ENCODE results near the gene GPRASP3. TPM values are rescaled to one million over a fixed set of nuclear protein-coding genes. Genes with fewer than 3 reads are reported as not detected.
"Not testable (repeated sequence)": the region's sequence is repeated elsewhere in the genome, so short reads cannot be mapped to it uniquely, and the experiment has no call there.

The GPRASP3 gene
- total RNA-seq, 2 donors from 2014 or later = 7.4 to 16.4 TPM

DNA sequence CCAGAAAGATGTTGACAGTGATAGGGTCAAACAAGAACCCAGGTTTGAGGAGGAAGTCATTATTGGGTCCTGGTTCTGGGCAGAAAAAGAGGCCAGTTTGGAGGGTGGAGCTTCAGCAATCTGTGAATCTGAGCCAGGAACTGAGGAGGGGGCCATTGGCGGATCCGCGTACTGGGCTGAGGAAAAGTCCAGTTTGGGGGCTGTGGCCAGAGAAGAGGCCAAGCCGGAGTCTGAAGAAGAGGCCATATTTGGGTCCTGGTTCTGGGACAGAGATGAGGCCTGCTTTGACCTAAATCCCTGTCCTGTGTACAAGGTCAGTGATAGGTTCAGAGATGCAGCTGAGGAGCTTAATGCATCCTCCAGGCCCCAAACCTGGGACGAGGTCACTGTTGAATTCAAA lies 4.6 kb upstream of the GPRASP3 start:
- Mint-ChIP-seq H3K27me3 (ENCODE audit: insufficient read depth) (peaks cover 5% of the 10 kb centered on the region), H3K27ac (no peak overlapping the region), H3K4me3 (no peak overlapping the region), H3K36me3 (ENCODE audit: low read depth) (peaks cover 10% of the 10 kb centered on the region), H3K4me1 (peaks cover 3% of the 10 kb centered on the region), H3K9me3 (peaks cover 51% of the 10 kb centered on the region)
- H3K9ac ChIP-seq (ENCODE audit: extremely low read depth, low read length, poor library complexity, severe bottlenecking) = no peak overlapping the region
- DNase-seq = no peak
- H3K4me1 ChIP-seq (ENCODE audit: control insufficient read depth, insufficient read depth, low read length) = no peaks in the 10 kb centered on the region
- no peaks in the 10 kb centered on the region for H3K27me3 ChIP-seq (ENCODE audit: control insufficient read depth, insufficient read depth, low read length, poor library complexity, severe bottlenecking)
- no peaks in the 10 kb centered on the region for H3K36me3 ChIP-seq (ENCODE audit: control insufficient read depth, insufficient read depth, low read length)
- WGBS, 2 experiments (ENCODE audit: insufficient coverage in 1 of 2, insufficient read length in 1 of 2) = 94 to 100% methylated on average over 1 to 5 of the region's 5 CpGs
- H3K9me3 ChIP-seq (ENCODE audit: control insufficient read depth, low read length) = no peaks in the 10 kb centered on the region
- H3K4me3 ChIP-seq (ENCODE audit: low read length) = no peak overlapping the region
- TF ChIP-seq, protein P1, sequence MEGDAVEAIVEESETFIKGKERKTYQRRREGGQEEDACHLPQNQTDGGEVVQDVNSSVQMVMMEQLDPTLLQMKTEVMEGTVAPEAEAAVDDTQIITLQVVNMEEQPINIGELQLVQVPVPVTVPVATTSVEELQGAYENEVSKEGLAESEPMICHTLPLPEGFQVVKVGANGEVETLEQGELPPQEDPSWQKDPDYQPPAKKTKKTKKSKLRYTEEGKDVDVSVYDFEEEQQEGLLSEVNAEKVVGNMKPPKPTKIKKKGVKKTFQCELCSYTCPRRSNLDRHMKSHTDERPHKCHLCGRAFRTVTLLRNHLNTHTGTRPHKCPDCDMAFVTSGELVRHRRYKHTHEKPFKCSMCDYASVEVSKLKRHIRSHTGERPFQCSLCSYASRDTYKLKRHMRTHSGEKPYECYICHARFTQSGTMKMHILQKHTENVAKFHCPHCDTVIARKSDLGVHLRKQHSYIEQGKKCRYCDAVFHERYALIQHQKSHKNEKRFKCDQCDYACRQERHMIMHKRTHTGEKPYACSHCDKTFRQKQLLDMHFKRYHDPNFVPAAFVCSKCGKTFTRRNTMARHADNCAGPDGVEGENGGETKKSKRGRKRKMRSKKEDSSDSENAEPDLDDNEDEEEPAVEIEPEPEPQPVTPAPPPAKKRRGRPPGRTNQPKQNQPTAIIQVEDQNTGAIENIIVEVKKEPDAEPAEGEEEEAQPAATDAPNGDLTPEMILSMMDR (conservative IDR thresholded peaks at IDR 0.05) = no peak
- no peak overlapping the region for H3K27ac ChIP-seq (ENCODE audit: low read depth, low read length)

DNA sequence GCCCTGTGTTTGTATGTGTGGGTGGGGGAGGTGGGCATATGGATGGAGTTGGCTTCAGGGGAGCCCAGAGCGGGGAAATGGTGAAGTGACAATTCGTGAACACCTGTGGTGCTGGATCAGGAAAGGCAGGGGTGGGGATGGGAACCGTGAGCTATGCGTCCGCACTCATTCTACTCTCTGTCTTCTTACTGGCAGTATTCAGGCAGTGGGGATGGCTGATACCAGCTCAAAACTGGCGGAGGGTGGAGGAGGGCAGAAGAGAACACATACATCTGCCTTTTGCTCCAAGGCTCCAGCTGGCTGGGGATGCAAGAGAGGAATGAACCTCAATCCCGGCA lies 595 bp downstream of the GPRASP3 start:
- not testable (repeated sequence) for H3K36me3 Mint-ChIP-seq (ENCODE audit: low read depth); DNase-seq; H3K27me3 ChIP-seq (ENCODE audit: control insufficient read depth, insufficient read depth, low read length, poor library complexity, severe bottlenecking); H3K9ac ChIP-seq (ENCODE audit: extremely low read depth, low read length, poor library complexity, severe bottlenecking); H3K27me3 Mint-ChIP-seq (ENCODE audit: insufficient read depth); H3K27ac Mint-ChIP-seq; H3K36me3 ChIP-seq (ENCODE audit: control insufficient read depth, insufficient read depth, low read length); H3K27ac ChIP-seq (ENCODE audit: low read depth, low read length); H3K4me1 ChIP-seq (ENCODE audit: control insufficient read depth, insufficient read depth, low read length); H3K4me3 Mint-ChIP-seq; H3K4me1 Mint-ChIP-seq; H3K9me3 ChIP-seq (ENCODE audit: control insufficient read depth, low read length)
- 64% methylated on average over 5 of the region's 7 CpGs; no CpG with 5 or more reads in 1 of the 2 experiments for WGBS, 2 experiments (ENCODE audit: insufficient coverage in 1 of 2, insufficient read length in 1 of 2)
- H3K4me3 ChIP-seq (ENCODE audit: low read length) = peak overlapping the region; percentile 71
- H3K9me3 Mint-ChIP-seq = peaks cover 45% of the 10 kb centered on the region

DNA sequence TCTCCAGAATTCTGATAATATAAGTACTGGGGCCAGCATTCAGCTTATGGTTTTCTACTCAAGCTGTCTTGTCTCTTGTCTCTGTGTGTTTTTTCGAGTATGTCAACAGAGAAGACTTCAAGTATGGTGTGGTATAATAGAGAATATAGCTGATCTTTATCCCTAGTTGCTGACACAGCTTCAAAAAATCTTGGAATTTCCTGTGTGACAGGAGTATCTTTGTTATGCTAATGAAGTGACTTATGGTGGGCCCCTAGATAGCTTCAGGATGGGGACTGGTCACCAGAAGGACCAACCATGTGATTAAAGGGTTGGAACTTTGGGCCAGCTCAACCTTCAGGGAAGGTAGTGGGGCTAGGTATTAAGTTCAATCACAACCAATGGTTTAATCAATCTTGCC lies 2.9 kb downstream of the GPRASP3 start:
- DNase-seq = no peak
- Mint-ChIP-seq H3K4me1 (no peaks in the 10 kb centered on the region), H3K36me3 (ENCODE audit: low read depth) (peaks cover 3% of the 10 kb centered on the region), H3K4me3 (no peak overlapping the region), H3K27me3 (ENCODE audit: insufficient read depth) (no peaks in the 10 kb centered on the region), H3K9me3 (peaks cover 53% of the 10 kb centered on the region), H3K27ac (no peak overlapping the region)
- H3K4me1 ChIP-seq (ENCODE audit: control insufficient read depth, insufficient read depth, low read length) = no peaks in the 10 kb centered on the region
- 71% methylated on average over 1 of the region's 1 CpG; no CpG with 5 or more reads in 1 of the 2 experiments for WGBS, 2 experiments (ENCODE audit: insufficient coverage in 1 of 2, insufficient read length in 1 of 2)
- no peaks in the 10 kb centered on the region for H3K27me3 ChIP-seq (ENCODE audit: control insufficient read depth, insufficient read depth, low read length, poor library complexity, severe bottlenecking)
- H3K4me3 ChIP-seq (ENCODE audit: low read length) = no peak overlapping the region
- H3K9me3 ChIP-seq (ENCODE audit: control insufficient read depth, low read length) = no peaks in the 10 kb centered on the region
- H3K27ac ChIP-seq (ENCODE audit: low read depth, low read length) = no peak overlapping the region
- H3K36me3 ChIP-seq (ENCODE audit: control insufficient read depth, insufficient read depth, low read length) = no peaks in the 10 kb centered on the region
- TF ChIP-seq, protein P1 (conservative IDR thresholded peaks at IDR 0.05) = no peak
- H3K9ac ChIP-seq (ENCODE audit: extremely low read depth, low read length, poor library complexity, severe bottlenecking) = no peak overlapping the region

DNA sequence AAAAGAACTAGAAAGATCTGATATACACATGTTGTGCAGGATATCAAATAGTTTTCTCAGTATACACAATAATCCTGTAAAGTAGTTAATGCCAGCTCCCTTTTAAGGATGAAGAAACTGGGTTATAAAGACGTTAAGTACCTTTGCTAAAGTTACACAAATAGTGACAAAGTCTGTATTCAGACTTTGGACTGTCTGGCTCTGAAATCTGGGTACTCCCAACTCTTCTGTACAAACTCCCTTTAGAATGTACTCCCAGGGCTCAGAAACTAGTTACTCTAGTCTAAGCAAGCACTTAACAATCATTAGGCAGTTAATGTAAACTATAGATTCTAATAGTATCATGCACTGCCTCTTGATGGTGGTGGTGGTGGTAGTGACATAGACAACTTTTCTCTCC lies 7.2 kb downstream of the GPRASP3 start:
- H3K27me3 ChIP-seq (ENCODE audit: control insufficient read depth, insufficient read depth, low read length, poor library complexity, severe bottlenecking) = no peaks in the 10 kb centered on the region
- WGBS, 2 experiments (ENCODE audit: insufficient coverage in 1 of 2, insufficient read length in 1 of 2) = 83 to 88% methylated on average over 1 of the region's 1 CpG
- H3K4me3 ChIP-seq (ENCODE audit: low read length) = no peak overlapping the region
- H3K27ac Mint-ChIP-seq = no peak overlapping the region
- no peak overlapping the region for H3K9ac ChIP-seq (ENCODE audit: extremely low read depth, low read length, poor library complexity, severe bottlenecking)
- no peaks in the 10 kb centered on the region for H3K36me3 Mint-ChIP-seq (ENCODE audit: low read depth)
- H3K4me1 ChIP-seq (ENCODE audit: control insufficient read depth, insufficient read depth, low read length) = no peaks in the 10 kb centered on the region
- DNase-seq = no peak
- peaks cover 56% of the 10 kb centered on the region for H3K9me3 Mint-ChIP-seq
- H3K27ac ChIP-seq (ENCODE audit: low read depth, low read length) = no peak overlapping the region
- no peaks in the 10 kb centered on the region for H3K27me3 Mint-ChIP-seq (ENCODE audit: insufficient read depth)
- H3K4me3 Mint-ChIP-seq = no peak overlapping the region
- H3K36me3 ChIP-seq (ENCODE audit: control insufficient read depth, insufficient read depth, low read length) = no peaks in the 10 kb centered on the region
- H3K4me1 Mint-ChIP-seq = no peaks in the 10 kb centered on the region
- no peaks in the 10 kb centered on the region for H3K9me3 ChIP-seq (ENCODE audit: control insufficient read depth, low read length)
- TF ChIP-seq, protein P1 (conservative IDR thresholded peaks at IDR 0.05) = no peak
